ENCODE results near the gene GIMAP2. TPM values are rescaled to one million over a fixed set of nuclear protein-coding genes. Genes with fewer than 3 reads are reported as not detected.

The GIMAP2 gene
- total and polyA plus RNA-seq, 9 of the 15 experiments (the other 6 are each of a cell fraction or from before 2014, with no cell fraction given), result 0.37 to 1.8 (median 1.2) TPM

DNA sequence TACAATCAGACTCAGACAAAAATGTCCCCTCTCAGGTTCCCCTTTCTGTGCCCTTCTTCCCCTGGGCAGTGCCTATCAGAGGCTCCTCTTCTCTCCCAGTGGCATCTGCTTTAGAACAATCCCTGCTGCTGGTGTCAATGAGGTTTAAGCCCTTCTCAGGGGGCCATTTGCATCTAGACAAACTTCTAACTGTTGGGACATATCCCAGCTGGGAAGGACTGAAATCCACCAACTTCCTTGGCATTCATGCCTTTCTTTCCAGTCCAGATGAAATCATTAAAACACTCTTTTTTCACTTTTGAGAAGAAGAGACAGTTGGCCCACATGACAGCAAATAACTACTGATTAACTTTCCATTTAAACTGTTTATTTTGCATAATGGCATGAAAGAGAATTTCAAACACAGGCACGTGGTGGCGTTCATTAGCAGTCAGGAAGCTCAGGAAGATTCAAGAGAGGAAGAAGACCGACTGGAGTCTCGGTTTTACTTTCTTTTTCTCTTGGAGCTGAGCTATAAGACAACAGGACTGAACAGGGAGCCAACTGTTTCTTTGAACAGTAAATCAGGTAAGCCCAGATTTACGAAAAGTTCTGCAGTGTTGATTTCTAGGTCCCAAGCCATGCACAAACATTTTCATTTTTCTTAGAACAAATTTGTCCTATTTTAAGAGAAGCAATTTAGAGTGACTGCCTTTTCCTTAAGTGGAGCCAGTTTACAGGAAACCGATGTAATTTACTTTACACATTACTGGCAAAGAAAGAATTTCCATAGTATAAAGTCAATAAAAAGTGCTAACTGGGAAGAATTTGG is at the start of gene GIMAP2 (continued):
- TF ChIP-seq NCOA2 (IDR thresholded peaks at IDR 0.05; ENCODE audit: partially characterized antibody in 2 of 2) (no peak), ZC3H8 (IDR thresholded peaks at IDR 0.05) (no peak), JUND (IDR thresholded peaks at IDR 0.05; ENCODE audit: borderline replicate concordance, low read depth, low read length) (no peak), JUND (tag; IDR thresholded peaks at IDR 0.05; ENCODE audit: borderline replicate concordance, low read depth, low read length) (0 out of 3 replicates have a peak, but pooled peaks have one; percentile 12), SP2 (IDR thresholded peaks at IDR 0.05; ENCODE audit: extremely low read depth, low read depth, low read length, poor library complexity, severe bottlenecking) (no peak), ZNF282 (CRISPR knock-in tag; IDR thresholded peaks at IDR 0.05) (no peak), MYC (IDR thresholded peaks at IDR 0.05; ENCODE audit: low read depth, low read length) (peak; percentile 70), MYC (CRISPR knock-in tag; IDR thresholded peaks at IDR 0.05; ENCODE audit: borderline replicate concordance, low read depth) (no peak), POLR2AphosphoS2 (IDR thresholded peaks at IDR 0.05; ENCODE audit: low read length) (no peak), ZNF583 (CRISPR knock-in tag; IDR thresholded peaks at IDR 0.05) (no peak), HDAC2 (IDR thresholded peaks at IDR 0.05) (no peak), SMAD2 (IDR thresholded peaks at IDR 0.05; ENCODE audit: low read depth, low read length) (no peak), NFIC (IDR thresholded peaks at IDR 0.05) (no peak), ZKSCAN8 (CRISPR knock-in tag; IDR thresholded peaks at IDR 0.05) (peak; percentile 54; the same call in 1 of the 2 replicates), KLF16 (IDR thresholded peaks at IDR 0.05) (no peak), NFE2L1 (tag; IDR thresholded peaks at IDR 0.05; ENCODE audit: borderline replicate concordance, low read depth) (no peak), NELFE (IDR thresholded peaks at IDR 0.05; ENCODE audit: insufficient read depth, insufficient read length) (no peak), MCM2 (IDR thresholded peaks at IDR 0.05; ENCODE audit: low read depth) (no peak)
- TF ChIP-seq, protein P1, sequence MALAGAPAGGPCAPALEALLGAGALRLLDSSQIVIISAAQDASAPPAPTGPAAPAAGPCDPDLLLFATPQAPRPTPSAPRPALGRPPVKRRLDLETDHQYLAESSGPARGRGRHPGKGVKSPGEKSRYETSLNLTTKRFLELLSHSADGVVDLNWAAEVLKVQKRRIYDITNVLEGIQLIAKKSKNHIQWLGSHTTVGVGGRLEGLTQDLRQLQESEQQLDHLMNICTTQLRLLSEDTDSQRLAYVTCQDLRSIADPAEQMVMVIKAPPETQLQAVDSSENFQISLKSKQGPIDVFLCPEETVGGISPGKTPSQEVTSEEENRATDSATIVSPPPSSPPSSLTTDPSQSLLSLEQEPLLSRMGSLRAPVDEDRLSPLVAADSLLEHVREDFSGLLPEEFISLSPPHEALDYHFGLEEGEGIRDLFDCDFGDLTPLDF (CRISPR knock-in tag; IDR thresholded peaks at IDR 0.05), result no peak
- TF ChIP-seq, protein P2, sequence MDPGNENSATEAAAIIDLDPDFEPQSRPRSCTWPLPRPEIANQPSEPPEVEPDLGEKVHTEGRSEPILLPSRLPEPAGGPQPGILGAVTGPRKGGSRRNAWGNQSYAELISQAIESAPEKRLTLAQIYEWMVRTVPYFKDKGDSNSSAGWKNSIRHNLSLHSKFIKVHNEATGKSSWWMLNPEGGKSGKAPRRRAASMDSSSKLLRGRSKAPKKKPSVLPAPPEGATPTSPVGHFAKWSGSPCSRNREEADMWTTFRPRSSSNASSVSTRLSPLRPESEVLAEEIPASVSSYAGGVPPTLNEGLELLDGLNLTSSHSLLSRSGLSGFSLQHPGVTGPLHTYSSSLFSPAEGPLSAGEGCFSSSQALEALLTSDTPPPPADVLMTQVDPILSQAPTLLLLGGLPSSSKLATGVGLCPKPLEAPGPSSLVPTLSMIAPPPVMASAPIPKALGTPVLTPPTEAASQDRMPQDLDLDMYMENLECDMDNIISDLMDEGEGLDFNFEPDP (CRISPR knock-in tag; IDR thresholded peaks at IDR 0.05), result no peak
- TF ChIP-seq, protein P3, sequence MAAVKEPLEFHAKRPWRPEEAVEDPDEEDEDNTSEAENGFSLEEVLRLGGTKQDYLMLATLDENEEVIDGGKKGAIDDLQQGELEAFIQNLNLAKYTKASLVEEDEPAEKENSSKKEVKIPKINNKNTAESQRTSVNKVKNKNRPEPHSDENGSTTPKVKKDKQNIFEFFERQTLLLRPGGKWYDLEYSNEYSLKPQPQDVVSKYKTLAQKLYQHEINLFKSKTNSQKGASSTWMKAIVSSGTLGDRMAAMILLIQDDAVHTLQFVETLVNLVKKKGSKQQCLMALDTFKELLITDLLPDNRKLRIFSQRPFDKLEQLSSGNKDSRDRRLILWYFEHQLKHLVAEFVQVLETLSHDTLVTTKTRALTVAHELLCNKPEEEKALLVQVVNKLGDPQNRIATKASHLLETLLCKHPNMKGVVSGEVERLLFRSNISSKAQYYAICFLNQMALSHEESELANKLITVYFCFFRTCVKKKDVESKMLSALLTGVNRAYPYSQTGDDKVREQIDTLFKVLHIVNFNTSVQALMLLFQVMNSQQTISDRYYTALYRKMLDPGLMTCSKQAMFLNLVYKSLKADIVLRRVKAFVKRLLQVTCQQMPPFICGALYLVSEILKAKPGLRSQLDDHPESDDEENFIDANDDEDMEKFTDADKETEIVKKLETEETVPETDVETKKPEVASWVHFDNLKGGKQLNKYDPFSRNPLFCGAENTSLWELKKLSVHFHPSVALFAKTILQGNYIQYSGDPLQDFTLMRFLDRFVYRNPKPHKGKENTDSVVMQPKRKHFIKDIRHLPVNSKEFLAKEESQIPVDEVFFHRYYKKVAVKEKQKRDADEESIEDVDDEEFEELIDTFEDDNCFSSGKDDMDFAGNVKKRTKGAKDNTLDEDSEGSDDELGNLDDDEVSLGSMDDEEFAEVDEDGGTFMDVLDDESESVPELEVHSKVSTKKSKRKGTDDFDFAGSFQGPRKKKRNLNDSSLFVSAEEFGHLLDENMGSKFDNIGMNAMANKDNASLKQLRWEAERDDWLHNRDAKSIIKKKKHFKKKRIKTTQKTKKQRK (IDR thresholded peaks at IDR 0.05; ENCODE audit: borderline replicate concordance, low read depth, low read length), result no peak
- TF ChIP-seq, protein P4, sequence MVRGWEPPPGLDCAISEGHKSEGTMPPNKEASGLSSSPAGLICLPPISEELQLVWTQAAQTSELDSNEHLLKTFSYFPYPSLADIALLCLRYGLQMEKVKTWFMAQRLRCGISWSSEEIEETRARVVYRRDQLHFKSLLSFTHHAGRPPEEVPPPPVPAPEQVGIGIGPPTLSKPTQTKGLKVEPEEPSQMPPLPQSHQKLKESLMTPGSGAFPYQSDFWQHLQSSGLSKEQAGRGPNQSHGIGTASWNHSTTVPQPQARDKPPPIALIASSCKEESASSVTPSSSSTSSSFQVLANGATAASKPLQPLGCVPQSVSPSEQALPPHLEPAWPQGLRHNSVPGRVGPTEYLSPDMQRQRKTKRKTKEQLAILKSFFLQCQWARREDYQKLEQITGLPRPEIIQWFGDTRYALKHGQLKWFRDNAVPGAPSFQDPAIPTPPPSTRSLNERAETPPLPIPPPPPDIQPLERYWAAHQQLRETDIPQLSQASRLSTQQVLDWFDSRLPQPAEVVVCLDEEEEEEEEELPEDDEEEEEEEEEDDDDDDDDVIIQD (CRISPR knock-in tag; IDR thresholded peaks at IDR 0.05), result no peak

All from K562 (cell line).